ENCODE results near the gene MOXD1. TPM values are rescaled to one million over a fixed set of nuclear protein-coding genes. Genes with fewer than 3 reads are reported as not detected.

Gene MOXD1
- polyA plus RNA-seq, 1 of the 3 experiments (the other 2 are of a cell fraction), result 252 TPM

- TF ChIP-seq, protein P1, sequence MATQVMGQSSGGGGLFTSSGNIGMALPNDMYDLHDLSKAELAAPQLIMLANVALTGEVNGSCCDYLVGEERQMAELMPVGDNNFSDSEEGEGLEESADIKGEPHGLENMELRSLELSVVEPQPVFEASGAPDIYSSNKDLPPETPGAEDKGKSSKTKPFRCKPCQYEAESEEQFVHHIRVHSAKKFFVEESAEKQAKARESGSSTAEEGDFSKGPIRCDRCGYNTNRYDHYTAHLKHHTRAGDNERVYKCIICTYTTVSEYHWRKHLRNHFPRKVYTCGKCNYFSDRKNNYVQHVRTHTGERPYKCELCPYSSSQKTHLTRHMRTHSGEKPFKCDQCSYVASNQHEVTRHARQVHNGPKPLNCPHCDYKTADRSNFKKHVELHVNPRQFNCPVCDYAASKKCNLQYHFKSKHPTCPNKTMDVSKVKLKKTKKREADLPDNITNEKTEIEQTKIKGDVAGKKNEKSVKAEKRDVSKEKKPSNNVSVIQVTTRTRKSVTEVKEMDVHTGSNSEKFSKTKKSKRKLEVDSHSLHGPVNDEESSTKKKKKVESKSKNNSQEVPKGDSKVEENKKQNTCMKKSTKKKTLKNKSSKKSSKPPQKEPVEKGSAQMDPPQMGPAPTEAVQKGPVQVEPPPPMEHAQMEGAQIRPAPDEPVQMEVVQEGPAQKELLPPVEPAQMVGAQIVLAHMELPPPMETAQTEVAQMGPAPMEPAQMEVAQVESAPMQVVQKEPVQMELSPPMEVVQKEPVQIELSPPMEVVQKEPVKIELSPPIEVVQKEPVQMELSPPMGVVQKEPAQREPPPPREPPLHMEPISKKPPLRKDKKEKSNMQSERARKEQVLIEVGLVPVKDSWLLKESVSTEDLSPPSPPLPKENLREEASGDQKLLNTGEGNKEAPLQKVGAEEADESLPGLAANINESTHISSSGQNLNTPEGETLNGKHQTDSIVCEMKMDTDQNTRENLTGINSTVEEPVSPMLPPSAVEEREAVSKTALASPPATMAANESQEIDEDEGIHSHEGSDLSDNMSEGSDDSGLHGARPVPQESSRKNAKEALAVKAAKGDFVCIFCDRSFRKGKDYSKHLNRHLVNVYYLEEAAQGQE (IDR thresholded peaks at IDR 0.05; ENCODE audit: low read depth, low read length), result peak; percentile 51; the same call in 1 of the 2 replicates
- TF ChIP-seq, protein P2, sequence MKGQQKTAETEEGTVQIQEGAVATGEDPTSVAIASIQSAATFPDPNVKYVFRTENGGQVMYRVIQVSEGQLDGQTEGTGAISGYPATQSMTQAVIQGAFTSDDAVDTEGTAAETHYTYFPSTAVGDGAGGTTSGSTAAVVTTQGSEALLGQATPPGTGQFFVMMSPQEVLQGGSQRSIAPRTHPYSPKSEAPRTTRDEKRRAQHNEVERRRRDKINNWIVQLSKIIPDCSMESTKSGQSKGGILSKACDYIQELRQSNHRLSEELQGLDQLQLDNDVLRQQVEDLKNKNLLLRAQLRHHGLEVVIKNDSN (IDR thresholded peaks at IDR 0.05; ENCODE audit: borderline replicate concordance, low read depth), result no peak
- TF ChIP-seq ZBTB33 (IDR thresholded peaks at IDR 0.05; ENCODE audit: borderline replicate concordance, low read depth), result no peak
Measured at GRCh38 chr6:132333639-132334520, 67.4 kb downstream of the MOXD1 start (continued).

GRCh38 chr6:132330759-132331158 is 70.5 kb downstream of the MOXD1 start:
- no peak overlapping the region for H3K4me3 ChIP-seq (ENCODE audit: low read depth in 2 of 2, low read length in 1 of 2)
- H3K9me3 ChIP-seq, result no peaks in the 10 kb centered on the region
- H3K27me3 ChIP-seq (ENCODE audit: insufficient read depth), result no peaks in the 10 kb centered on the region
- no peaks in the 10 kb centered on the region for H3K9me2 ChIP-seq
- no peak overlapping the region for H3K9ac ChIP-seq
- TF ChIP-seq RFX5 (IDR thresholded peaks at IDR 0.05; ENCODE audit: low read length) (no peak), FOXM1 (IDR thresholded peaks at IDR 0.05; ENCODE audit: low read depth) (no peak), MEF2A (IDR thresholded peaks at IDR 0.05; ENCODE audit: borderline replicate concordance, low read depth) (no peak), TCF12 (IDR thresholded peaks at IDR 0.05) (no peak), FOSL2 (IDR thresholded peaks at IDR 0.05; ENCODE audit: borderline replicate concordance, low read depth) (no peak), EZH2phosphoT487 (IDR thresholded peaks at IDR 0.05; ENCODE audit: borderline replicate concordance, low read depth) (no peak), TAF1 (IDR thresholded peaks at IDR 0.05; ENCODE audit: borderline replicate concordance, low read depth, low read length) (no peak), SMC3 (IDR thresholded peaks at IDR 0.05; ENCODE audit: low read depth, low read length) (no peak), MAX (IDR thresholded peaks at IDR 0.05; ENCODE audit: low read depth) (no peak)
- TF ChIP-seq, protein P2 (IDR thresholded peaks at IDR 0.05; ENCODE audit: borderline replicate concordance, low read depth), result no peak
- TF ChIP-seq, protein P1 (IDR thresholded peaks at IDR 0.05; ENCODE audit: low read depth, low read length), result no peak
- TF ChIP-seq, protein P3, sequence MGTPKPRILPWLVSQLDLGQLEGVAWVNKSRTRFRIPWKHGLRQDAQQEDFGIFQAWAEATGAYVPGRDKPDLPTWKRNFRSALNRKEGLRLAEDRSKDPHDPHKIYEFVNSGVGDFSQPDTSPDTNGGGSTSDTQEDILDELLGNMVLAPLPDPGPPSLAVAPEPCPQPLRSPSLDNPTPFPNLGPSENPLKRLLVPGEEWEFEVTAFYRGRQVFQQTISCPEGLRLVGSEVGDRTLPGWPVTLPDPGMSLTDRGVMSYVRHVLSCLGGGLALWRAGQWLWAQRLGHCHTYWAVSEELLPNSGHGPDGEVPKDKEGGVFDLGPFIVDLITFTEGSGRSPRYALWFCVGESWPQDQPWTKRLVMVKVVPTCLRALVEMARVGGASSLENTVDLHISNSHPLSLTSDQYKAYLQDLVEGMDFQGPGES (IDR thresholded peaks at IDR 0.05; ENCODE audit: low read depth, low read length), result no peak
- H3K27ac ChIP-seq (ENCODE audit: low read depth in 2 of 2, low read length in 1 of 2), result no peak overlapping the region
- no peaks in the 10 kb centered on the region for H4K20me1 ChIP-seq (ENCODE audit: insufficient read depth)
- CTCF ChIA-PET, result interaction anchor here (0.6 to 1.4 kb wide), 3 partner anchors 31 to 141 kb away, joined by 3 to 4 read pairs (median 3); no protein-coding TSS in a partner anchor
- 48% methylated on average over 5 of the region's 5 CpGs for WGBS (ENCODE audit: low lambda C conversion rate)
- H3K79me2 ChIP-seq (ENCODE audit: insufficient read depth), result no peaks in the 10 kb centered on the region
- no peak for DNase-seq
- H3K4me1 ChIP-seq (ENCODE audit: control insufficient read depth in 1 of 2, insufficient read depth in 2 of 2, low read depth in 1 of 2, low read length in 1 of 2), result peaks cover 0 to 5% of the 10 kb centered on the region in 2 experiments; a peak in 2 of 4 replicates
- peaks cover 11% of the 10 kb centered on the region for H3F3A ChIP-seq (replicated peaks; ENCODE audit: insufficient read depth)
- peaks cover 11 to 19% of the 10 kb centered on the region in 2 experiments for H3K36me3 ChIP-seq (replicated peaks in 1 of 2; ENCODE audit: control insufficient read depth in 1 of 2, insufficient read depth in 2 of 2, low read length in 1 of 2)
- POLR2A ChIA-PET, result no interaction called here
- no peak overlapping the region for H2AFZ ChIP-seq (ENCODE audit: low read depth)
- no peak overlapping the region for H3K4me2 ChIP-seq

All from SK-N-SH (cell line).